ENCODE data around the gene ADAMTS12. TPM values are rescaled to one million over a fixed set of nuclear protein-coding genes. Genes with fewer than 3 reads are reported as not detected.

ADAMTS12 gene
- total and polyA plus RNA-seq, 10 of the 15 experiments (the other 5 are each of a cell fraction or from before 2014, with no cell fraction given): 0.11 to 35.8 (median 20.7) TPM

DNA sequence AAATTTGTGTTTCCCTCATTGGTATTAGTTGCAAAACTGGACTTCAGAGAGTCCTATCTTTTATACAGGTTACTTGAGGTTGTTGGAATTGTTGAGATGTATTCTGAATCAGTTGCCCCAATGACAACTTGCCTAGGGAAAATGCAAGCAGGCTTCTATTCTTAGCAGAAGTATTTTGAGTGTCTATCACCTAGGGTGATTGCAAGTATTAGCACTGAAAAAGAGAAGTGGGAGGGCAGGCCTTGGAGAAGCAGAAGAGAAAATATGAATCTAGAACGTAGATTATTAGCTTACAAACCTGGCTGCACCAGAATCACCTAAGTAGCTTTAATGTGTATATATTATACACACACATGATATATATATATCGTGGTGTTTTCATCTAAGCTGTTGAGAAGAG is 43.2 kb downstream of the ADAMTS12 start (continued):
- TF ChIP-seq MTA3 (IDR thresholded peaks at IDR 0.05; ENCODE audit: borderline replicate concordance, low read length) (peak; percentile 68; the same call in 1 of the 2 replicates), KAT2A (conservative IDR thresholded peaks at IDR 0.05; ENCODE audit: control insufficient read depth, low read depth, low read length) (no peak), SUZ12 (IDR thresholded peaks at IDR 0.05; ENCODE audit: unreplicated experiment) (no peak), MYB (IDR thresholded peaks at IDR 0.05; ENCODE audit: borderline replicate concordance, low read depth, low read length) (no peak), PML (IDR thresholded peaks at IDR 0.05; ENCODE audit: low read length) (peak; percentile 63; the same call in 1 of the 2 replicates), EP300 (IDR thresholded peaks at IDR 0.05; ENCODE audit: borderline replicate concordance in 1 of 2, control insufficient read depth in 1 of 2, low read depth in 2 of 2, low read length in 2 of 2) (peak; percentile 57 to 88; a peak in 3 of 4 replicates), EGR1 (IDR thresholded peaks at IDR 0.05; ENCODE audit: borderline replicate concordance in 1 of 2, low read depth in 2 of 2, low read length in 2 of 2) (no peak), RAD21 (IDR thresholded peaks at IDR 0.05; ENCODE audit: insufficient read depth, low read depth, low read length) (peak; percentile 28; the same call in 1 of the 2 replicates), IKZF2 (IDR thresholded peaks at IDR 0.05) (peak; percentile 64 to 69; a peak in 2 of 4 replicates), MEF2B (IDR thresholded peaks at IDR 0.05; ENCODE audit: partially characterized antibody, poor library complexity, severe bottlenecking) (peak; percentile 85), TAF1 (IDR thresholded peaks at IDR 0.05; ENCODE audit: borderline replicate concordance, low read depth, low read length) (no peak), GABPA (IDR thresholded peaks at IDR 0.05; ENCODE audit: low read depth) (0 out of 2 replicates have a peak, but pooled peaks have one; percentile 10), RFX5 (IDR thresholded peaks at IDR 0.05; ENCODE audit: low read depth, low read length) (no peak), CBX5 (IDR thresholded peaks at IDR 0.05; ENCODE audit: low read depth) (peak; percentile 66; the same call in 1 of the 2 replicates), KDM1A (IDR thresholded peaks at IDR 0.05; ENCODE audit: borderline replicate concordance) (no peak), NR2C1 (IDR thresholded peaks at IDR 0.05) (no peak), ZNF384 (IDR thresholded peaks at IDR 0.05; ENCODE audit: borderline replicate concordance, low read depth, low read length) (no peak), ESRRA (IDR thresholded peaks at IDR 0.05; ENCODE audit: low read length) (no peak), RBBP5 (conservative IDR thresholded peaks at IDR 0.05) (no peak)
- TF ChIP-seq, protein P1, sequence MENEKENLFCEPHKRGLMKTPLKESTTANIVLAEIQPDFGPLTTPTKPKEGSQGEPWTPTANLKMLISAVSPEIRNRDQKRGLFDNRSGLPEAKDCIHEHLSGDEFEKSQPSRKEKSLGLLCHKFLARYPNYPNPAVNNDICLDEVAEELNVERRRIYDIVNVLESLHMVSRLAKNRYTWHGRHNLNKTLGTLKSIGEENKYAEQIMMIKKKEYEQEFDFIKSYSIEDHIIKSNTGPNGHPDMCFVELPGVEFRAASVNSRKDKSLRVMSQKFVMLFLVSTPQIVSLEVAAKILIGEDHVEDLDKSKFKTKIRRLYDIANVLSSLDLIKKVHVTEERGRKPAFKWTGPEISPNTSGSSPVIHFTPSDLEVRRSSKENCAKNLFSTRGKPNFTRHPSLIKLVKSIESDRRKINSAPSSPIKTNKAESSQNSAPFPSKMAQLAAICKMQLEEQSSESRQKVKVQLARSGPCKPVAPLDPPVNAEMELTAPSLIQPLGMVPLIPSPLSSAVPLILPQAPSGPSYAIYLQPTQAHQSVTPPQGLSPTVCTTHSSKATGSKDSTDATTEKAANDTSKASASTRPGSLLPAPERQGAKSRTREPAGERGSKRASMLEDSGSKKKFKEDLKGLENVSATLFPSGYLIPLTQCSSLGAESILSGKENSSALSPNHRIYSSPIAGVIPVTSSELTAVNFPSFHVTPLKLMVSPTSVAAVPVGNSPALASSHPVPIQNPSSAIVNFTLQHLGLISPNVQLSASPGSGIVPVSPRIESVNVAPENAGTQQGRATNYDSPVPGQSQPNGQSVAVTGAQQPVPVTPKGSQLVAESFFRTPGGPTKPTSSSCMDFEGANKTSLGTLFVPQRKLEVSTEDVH (IDR thresholded peaks at IDR 0.05; ENCODE audit: low read depth, partially characterized antibody): no peak
- TF ChIP-seq, protein P2, sequence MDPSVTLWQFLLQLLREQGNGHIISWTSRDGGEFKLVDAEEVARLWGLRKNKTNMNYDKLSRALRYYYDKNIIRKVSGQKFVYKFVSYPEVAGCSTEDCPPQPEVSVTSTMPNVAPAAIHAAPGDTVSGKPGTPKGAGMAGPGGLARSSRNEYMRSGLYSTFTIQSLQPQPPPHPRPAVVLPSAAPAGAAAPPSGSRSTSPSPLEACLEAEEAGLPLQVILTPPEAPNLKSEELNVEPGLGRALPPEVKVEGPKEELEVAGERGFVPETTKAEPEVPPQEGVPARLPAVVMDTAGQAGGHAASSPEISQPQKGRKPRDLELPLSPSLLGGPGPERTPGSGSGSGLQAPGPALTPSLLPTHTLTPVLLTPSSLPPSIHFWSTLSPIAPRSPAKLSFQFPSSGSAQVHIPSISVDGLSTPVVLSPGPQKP (IDR thresholded peaks at IDR 0.05; ENCODE audit: low read depth, low read length): no peak
- TF ChIP-seq, protein P3, sequence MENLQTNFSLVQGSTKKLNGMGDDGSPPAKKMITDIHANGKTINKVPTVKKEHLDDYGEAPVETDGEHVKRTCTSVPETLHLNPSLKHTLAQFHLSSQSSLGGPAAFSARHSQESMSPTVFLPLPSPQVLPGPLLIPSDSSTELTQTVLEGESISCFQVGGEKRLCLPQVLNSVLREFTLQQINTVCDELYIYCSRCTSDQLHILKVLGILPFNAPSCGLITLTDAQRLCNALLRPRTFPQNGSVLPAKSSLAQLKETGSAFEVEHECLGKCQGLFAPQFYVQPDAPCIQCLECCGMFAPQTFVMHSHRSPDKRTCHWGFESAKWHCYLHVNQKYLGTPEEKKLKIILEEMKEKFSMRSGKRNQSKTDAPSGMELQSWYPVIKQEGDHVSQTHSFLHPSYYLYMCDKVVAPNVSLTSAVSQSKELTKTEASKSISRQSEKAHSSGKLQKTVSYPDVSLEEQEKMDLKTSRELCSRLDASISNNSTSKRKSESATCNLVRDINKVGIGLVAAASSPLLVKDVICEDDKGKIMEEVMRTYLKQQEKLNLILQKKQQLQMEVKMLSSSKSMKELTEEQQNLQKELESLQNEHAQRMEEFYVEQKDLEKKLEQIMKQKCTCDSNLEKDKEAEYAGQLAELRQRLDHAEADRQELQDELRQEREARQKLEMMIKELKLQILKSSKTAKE (IDR thresholded peaks at IDR 0.05; ENCODE audit: low read depth, poor library complexity, severe bottlenecking): peak; percentile 98
- TF ChIP-seq, protein P4, sequence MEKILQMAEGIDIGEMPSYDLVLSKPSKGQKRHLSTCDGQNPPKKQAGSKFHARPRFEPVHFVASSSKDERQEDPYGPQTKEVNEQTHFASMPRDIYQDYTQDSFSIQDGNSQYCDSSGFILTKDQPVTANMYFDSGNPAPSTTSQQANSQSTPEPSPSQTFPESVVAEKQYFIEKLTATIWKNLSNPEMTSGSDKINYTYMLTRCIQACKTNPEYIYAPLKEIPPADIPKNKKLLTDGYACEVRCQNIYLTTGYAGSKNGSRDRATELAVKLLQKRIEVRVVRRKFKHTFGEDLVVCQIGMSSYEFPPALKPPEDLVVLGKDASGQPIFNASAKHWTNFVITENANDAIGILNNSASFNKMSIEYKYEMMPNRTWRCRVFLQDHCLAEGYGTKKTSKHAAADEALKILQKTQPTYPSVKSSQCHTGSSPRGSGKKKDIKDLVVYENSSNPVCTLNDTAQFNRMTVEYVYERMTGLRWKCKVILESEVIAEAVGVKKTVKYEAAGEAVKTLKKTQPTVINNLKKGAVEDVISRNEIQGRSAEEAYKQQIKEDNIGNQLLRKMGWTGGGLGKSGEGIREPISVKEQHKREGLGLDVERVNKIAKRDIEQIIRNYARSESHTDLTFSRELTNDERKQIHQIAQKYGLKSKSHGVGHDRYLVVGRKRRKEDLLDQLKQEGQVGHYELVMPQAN (conservative IDR thresholded peaks at IDR 0.05): no peak
